ENCODE measurements around the gene FAIM2.

FAIM2 gene

GRCh38 chr12:49819786-49820185, 83.9 kb downstream of the FAIM2 start:
- DNase-seq: no peak

GRCh38 chr12:49818241-49818895, 85.3 kb downstream of the FAIM2 start:
- no peak for DNase-seq
